Colon (tissue), 2 donors: ENCODE measurements around the gene AASS.

Source experiments
- FAIRE-seq: peaks from 2 replicates; lab custom pipeline; 2012; peaks lifted over from hg19 to GRCh38; lab: Jason Lieb, UNC
- donor health status: control.
- donor health status: control.

Gene AASS

DNA sequence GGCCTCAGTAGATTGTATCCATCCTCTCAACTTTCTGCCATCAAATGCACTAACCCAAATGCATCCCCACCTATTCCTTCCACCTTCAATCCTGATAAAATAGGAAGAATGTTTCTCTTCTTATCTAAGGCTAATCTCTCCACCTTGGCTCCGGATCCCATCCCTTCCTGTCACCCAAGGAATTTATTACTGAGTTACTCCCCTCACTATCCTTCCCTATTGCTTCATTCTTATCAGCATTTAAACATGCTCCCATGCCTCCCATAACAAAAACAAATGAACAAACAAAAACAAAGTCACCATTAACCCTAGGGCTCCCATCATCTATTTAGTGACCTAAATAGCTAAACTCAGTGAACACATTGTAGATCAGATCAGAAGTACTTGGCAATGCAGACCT lies 25.3 kb downstream of the AASS start:
- no peak for FAIRE-seq

DNA sequence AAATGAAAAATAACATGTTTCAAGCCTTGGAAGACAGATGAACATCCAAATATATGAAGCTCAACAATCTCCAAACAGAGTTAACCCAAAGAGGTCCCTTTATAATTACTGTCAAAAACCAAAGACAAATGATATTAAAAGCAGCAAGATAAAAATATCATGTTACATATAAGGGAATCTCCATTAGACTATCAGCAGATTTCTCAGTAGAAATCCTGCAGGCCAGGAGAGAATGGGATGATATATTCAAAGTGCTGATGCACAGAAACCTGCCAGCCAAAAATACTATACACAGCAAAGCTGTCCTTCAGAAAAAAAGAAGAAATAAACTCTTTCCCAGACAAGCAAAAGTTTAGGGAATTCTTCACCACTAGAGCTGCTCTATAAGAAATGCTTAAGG lies 41.0 kb downstream of the AASS start:
- FAIRE-seq: no peak

DNA sequence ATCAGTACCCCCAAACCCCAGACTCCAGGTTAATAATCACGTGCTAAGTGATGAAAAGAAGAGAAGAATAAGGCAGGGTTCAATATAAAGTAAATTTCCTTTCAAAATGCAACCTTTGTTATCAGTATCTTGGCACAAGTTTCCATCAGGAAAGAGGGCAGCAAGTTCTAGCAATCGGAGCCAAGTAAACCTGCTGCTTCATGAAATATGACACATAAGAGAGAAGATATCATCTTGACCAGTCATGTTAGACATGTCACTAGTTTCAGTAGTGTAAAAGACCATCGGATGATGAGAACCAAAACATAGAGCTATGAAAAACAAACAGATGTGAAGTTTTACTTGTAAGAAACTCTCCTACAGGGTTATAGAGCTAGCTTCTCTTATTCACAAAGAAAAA lies 44.0 kb downstream of the AASS start:
- FAIRE-seq: no peak

DNA sequence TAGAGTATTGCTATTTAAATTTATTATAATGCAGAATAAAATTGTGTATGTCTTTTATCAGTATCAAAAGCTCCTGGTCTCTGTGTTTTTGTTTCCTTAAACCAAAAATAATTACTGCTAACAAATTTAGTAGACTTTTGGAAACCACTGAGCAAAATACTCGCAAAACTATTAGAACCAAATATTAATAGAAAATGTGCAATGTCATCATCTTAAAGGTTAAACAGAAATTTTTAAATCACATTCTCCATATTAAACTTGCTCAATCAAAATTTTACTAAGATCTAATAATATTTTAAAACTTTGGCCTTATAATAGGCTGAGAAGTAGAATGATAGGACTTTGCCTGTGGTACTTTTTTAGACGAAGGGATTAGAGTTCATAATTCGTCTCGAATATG lies 48.4 kb downstream of the AASS start:
- no peak for FAIRE-seq

DNA sequence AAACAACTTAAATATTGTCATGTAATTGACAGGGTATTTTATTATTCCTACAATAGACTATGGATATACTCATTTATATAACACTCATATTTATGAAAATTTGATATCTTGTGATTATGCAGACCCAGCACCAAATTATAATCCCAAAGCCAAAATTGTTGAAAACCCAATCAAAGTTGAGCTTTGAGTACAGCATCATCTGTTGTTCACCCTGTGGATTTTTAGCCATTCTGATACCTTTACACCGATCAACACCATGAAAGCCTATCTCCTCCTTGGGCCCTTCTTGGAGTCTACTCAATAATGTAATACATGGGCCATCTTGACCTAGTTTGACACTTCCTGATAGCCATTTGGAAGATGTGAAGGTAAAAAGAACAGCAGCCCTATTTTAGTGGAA lies 49.5 kb downstream of the AASS start:
- no peak for FAIRE-seq

DNA sequence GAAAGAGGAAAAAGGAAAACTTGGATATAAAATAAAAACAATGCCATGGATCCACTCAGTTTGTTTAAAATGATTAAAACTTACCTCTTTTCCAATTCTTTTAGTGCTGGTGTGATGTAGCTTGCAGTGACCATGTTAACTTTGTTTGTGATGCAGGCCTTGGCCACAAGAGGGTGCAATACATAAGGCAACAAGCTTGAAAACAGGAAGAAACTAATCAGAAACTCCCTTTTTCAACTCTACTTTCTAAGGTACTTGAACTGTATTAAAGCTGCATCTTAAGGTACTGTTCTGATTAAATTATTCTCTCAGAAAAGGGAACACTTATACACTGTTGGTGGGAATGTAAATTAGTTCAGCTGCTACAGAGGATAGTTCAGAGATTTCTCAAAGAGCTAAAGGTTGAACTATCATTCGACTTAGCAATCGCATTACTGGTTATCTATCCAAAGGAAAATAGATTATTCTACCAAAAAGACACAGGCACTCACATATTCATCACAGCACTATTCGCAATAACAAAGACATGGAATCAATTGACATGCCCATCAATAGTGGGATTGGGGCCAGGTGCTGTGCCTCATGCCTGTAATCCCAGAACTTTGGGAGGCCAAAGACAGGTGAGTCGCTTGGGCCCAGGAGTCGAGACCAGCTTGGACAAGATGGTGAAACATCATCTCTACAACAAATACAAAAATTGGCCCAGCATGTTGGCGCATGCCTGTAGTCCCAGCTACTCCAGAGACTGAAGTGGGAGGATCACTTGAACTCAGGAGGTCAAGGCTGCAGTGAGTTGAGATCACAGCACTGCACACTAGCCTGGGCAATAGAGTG lies 50.9 kb downstream of the AASS start:
- no peak for FAIRE-seq

DNA sequence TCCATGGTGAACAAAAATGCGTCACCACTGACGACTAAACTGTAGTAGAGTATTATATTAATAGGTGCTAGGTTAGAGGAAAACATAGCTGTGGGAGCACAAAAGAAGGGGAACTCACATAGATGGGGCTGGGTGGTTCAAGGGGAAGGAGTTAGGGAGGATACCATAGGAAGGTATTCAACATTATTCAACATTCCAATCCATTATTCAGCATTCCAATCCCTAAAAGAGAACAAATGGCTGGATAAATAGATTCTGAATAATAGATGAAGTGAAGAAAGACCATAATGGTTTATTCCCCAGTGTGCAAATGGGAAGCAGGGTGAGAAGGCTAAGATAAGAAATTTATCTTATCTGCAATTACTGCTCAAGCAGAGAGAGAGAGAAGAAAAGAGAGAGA lies 61.4 kb downstream of the AASS start:
- no peak for FAIRE-seq

DNA sequence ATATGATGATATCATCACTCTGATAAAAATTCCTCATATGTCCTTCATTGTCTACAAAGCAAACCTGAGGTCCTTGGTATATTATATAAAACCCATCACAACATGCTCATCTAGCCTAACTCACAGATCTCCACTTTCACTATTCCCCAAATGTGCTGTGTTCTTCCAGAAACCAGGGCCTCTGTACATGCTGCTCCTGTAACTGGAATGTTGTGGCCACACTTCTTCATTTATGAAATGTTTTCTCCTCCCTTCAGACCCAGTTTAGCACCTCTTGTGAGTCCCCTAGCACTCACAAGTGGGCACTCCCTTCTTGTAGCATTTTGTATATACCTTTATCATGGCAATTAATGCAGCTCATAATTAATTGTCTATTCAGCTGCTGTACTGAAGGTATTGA lies 61.9 kb downstream of the AASS start:
- no peak for FAIRE-seq

DNA sequence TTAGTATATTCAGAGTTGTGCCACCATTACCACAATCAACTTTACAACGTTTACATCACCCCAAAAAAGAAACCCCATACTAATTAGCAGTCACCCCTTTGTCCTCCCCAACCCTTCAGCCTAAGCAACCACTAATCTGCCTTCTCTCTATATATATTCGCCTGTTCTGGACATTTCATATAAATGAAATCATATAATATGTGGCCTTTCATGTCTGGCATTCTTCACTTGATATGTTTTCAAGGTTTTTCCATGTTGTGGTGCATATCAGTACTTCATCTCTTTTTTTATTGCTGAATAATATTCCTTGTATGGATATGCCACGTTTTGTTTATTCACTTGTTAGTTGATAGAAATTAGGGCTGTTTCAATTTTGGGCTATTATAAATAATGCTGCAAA lies 70.4 kb downstream of the AASS start:
- no peak for FAIRE-seq

DNA sequence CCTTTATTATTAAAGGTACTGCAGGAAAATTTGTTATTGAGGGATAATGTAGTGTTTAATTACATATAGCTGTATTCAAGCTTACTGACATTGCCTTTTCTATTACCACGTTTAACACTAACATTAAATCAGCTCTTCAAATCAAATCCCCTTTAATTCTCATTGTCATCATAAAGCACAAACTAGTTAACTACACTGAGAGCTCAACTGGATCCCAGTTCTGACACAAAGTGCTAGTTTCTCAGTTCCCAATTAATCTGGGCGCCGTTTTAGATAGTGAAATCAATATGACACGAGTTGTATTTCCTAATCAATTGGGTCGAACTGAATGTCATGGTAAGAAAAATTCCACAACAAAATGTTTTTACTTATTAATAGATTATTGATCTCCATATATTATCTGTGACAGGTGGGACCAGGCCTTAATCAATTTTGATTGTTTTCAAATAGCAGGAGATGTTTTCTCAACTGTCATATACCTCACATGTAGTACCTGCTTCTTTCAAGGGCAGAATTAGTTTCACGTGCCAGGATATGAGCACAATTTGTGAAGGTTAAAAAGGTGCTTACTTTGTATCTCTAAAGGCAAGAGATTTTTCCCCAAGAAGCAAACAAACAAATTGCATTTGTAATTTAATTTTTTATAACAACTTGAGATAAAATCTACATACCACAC lies 71.0 kb downstream of the AASS start:
- FAIRE-seq: no peak

DNA sequence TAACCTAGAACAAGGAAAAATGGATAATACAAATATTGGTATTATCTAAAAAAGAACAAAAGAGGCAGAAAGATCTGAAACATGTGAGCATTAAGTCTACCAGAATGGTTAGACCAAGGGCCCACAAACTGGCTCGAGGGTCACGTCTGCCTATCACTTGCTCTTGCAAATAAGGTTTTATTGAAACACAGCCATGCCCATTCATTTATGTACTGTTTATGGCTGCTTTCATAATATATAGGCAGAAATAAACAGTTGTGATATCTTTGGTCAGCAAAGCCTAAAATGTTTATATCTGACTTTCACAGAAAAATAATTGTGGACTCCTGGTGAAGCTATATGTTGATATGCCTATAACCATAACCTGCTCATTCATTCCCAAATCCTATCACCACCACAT lies 71.8 kb downstream of the AASS start:
- no peak for FAIRE-seq

DNA sequence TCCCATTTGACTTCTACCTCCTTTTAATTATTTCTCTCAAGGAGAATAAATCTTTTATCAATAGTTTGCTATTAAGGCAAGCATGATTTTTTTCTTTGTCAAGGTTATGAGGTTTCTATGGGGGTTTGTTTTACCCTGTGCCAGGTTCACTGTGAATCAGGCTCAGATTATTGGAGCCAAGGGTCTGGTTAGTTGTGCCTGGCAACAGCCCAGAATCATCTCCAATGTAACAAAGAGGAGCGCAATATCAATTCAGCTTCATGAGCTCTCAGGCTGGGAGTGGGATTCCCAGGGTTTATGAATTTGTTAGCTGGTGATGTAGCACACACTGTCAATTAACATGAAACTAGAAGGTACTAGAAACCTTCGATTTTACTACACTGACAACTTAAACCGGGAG lies 73.2 kb downstream of the AASS start:
- no peak for FAIRE-seq

DNA sequence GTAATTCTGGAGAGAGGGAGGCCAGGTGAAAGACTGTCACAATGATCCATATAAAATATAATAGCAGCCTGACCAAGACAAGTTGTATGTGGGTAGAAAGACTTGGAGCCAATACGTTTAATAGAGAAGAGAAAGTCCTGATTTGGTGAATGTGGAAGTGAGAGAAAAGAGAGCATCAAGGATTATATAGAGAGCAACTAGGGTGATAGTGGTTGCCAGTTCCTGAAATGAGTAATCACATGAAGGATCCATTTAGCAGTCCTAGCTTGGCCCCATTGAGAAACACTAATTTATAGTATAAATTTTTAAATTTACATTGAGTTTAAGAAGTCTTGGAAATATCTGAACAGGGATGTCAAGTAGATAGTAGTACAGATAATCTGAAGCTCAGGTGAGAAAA lies 74.0 kb downstream of the AASS start:
- no peak for FAIRE-seq

DNA sequence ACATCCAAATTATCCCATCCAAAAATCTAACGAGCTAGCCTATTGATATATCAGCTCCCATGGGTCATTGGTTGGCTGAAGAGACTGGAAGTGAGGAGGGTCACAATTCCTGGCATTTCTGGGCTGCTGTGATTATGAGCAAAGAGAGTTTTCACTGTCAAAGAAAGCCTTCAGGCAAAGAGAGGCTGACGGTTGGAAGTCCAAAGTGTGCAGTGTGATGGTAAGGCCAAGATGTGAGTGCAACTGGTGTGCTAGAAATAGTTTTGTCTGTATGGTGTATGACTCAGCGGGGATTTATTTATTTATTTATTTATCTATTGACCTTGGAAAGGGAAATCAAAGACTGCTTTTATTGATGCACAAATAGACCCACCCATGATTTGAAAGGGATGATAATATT lies 75.0 kb downstream of the AASS start:
- no peak for FAIRE-seq

DNA sequence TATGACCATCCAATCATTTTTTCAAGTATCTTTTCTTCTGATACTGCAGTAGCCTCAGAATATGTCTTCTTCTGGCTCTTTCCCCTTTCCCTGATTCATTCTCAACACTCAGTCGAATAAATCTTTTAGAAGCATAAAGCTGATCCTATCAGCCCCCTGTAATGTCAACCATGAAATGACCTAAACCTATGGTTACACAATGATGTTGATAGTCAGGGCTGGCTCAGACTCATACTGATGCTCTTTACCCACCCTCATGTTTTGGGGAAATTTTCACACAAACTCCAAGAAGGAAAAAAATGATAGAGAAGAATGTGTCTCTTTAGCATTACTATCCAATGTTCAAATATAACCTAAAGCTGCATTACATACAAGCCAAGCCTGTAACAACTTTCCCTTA lies 76.0 kb downstream of the AASS start:
- no peak for FAIRE-seq

DNA sequence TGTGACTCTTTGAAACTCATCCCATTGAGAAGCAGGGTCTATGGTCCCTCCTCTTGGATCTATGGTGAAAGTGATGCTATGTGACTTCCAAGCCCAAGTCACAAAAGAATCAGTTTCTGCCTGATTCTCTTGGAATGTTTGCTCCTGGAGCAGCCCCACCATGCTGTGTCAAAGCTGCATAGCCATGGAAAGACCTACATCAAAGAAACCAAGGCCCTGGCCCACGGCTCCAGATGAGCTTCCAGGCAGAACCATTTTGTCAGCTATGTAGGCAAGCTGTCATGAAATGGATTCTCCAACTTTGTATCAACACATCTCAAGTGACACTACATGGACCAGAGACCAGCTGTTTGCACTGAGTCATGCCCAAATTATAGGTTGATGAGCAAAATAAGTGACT lies 77.0 kb downstream of the AASS start:
- FAIRE-seq: no peak

DNA sequence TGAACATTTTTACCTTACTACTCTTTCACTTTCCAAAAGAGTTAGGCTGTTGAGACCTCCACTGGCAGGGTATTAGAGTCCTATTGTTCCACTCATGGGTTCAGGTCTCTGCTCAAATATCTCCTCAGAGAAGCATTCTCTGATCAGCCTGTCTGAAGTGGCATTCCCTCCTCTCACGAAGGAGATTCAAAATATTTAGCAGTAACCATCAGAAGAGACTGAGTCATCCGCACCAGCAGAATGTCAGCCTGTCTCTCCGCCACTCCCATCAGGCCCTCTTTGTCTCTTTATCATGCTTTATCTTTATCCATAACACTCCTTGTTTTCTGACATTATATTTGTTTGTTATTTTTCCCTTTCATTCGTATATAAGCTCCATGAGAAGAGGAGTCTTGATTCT lies 79.1 kb downstream of the AASS start:
- no peak for FAIRE-seq

DNA sequence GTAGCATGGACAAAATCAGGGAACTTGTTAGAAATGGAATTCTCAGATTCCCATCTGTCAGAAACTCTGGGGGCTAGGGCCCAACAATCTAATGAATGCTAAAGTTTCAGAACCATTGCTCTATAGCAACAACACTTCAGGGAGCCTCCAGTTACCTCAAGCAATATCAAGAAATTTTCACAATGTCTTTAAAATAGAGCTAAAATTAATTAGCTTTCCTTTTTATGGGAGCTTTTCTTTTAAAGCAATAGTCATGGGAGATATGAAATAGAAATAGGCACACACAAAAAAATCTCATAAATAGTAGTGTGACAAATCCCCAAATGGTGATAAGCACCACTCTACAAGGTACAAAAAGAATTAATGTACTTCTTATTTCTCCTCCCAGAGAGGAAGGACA lies 80.9 kb downstream of the AASS start:
- no peak for FAIRE-seq

DNA sequence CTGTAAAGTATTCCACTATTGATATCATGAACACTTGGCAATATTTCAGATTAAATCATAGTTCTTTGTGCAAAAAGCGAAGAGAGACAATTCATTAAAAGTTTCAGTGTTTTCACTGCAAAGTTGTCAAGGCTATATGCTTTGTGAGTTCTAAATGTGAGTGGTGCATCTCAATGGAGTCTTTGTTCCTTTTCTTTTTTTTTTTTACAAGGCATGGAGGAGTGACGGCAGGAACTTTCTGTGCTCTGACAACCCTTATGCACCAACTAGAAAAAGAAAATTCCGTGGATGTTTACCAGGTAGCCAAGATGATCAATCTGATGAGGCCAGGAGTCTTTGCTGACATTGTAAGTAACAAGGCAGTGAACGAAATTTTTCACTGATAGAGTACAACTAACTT lies 84.5 kb downstream of the AASS start:
- FAIRE-seq: no peak

DNA sequence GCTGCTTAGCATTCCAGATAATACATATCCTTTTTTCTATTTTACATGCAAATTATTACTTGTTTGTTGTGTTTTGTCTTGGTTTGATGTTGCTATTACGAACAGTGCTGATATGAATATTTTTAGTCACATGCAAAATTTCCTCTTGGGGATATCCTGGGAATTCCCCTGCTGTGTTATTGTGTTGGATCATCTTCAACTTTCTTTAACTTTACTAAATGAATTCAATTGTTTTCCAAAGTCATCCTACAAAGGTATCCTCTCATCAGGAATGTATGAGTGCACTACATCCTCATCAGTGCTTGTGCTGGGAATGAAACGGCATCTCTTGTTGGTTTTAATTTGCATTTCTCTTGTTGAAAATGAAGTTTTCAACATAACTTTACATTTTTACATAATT lies 87.1 kb downstream of the AASS start:
- FAIRE-seq: no peak

DNA sequence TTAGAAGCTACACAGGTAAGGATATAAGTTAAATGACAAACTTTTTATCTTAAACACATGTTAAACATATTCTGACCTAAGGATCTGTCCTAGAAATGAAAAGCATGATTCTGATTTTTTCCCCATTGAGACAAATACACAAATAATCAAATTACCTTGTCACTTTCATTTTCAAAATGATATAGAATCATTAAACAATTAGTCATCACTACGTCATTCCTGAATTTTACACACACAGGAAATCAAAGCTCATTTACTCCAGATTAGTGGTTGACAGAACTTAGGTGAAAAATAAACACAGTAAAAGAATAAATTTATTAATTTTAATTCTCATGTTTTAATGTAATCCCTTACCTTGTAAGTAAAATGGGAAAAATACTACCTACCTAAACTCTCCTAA lies 89.0 kb downstream of the AASS start:
- no peak for FAIRE-seq

DNA sequence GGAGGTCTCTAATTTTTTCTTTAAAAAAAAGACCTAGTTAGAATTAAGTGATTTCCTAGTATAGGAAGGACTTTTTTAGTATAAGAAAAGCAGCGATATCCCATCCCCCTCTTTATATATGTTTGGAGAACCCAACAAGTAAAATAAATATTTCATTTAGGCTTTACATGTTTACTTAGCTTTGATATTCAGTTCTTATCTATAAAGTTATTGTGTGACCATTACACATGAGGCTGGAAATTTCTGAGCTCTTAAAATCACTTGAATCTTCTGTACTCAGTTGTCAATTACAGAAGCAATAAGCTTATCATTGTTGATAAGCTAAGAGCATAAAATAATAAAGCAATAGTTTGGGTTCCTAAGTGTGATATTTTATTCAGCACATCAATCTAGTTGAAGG lies 89.7 kb downstream of the AASS start:
- FAIRE-seq: no peak

DNA sequence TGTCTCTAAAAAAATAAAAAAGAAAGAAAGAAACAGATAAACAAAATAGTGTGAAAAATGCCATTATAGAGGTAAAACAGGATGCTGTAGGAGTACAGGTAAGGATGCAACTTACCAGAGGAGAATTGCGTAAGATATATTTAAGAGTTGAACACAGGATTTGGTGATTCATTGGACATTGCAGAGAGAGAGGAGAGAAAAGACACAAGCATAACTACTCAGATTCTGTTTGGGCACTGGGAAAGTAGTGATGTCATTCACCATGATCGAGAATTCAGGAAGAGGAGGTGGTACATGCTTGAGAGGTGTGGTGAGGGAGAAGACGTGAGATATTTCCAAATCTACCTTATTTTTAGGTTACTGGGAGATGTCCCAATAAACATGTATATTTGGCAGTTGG lies 97.6 kb downstream of the AASS start:
- FAIRE-seq: no peak

DNA sequence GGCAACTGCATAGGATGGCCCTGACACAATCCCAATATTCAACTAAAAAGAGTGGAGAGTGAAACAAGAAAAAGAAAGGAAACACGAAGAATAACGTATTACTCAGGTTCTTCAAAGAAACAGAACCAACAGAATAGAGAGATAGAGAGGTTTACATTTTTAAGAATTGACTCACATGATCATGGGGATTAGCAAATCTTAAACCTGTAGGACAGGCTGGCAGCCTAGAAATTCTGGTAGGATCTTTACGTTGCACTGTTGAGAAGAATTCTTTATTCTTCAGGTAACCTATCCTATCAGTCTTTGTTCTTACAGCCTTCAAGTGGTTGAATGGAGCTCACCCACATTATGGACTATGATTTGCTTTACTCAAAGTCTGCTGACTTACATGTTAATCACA lies 103.9 kb downstream of the AASS start:
- no peak for FAIRE-seq
